Stimulated activated CD8-positive, alpha-beta memory T cell treated with anti-CD3 and anti-CD28 coated beads, Interleukin-4, amount 100 ng/mL, for 4 hours (primary cell): ENCODE measurements around the gene KHDC4.

Source experiments
- DNase-seq, 2 donors: peaks; one replicate each; pipeline ENCODE4 v3.0.0-alpha.2; 2020; ENCODE audit warnings: low read depth in 2 of 2, low spot score in 1 of 2

The KHDC4 gene

GRCh38 chr1:155934097-155934935, at the start of gene KHDC4:
Gene KHDC4 (minus strand): TSS chr1:155934413. CDS start chr1:155934373, 40 bp downstream.
- DNase-seq: peak; percentile 81 to 88

- no peak for DNase-seq
Measured at GRCh38 chr1:155983191-155984024, 49.2 kb upstream of the KHDC4 start.

- no peak for DNase-seq
Measured at GRCh38 chr1:155982106-155982505, 47.9 kb upstream of the KHDC4 start.

GRCh38 chr1:155981266-155982088, 47.3 kb upstream of the KHDC4 start:
- no peak for DNase-seq

- no peak for DNase-seq
Measured at GRCh38 chr1:155979597-155980343, 45.6 kb upstream of the KHDC4 start.

GRCh38 chr1:155978973-155979429, 44.8 kb upstream of the KHDC4 start:
- no peak for DNase-seq

GRCh38 chr1:155978325-155978972, 44.2 kb upstream of the KHDC4 start, which contains the start of gene ARHGEF2:
Gene ARHGEF2 (minus strand): TSS chr1:155978547. CDS start chr1:155978427, 120 bp downstream.
- peak; percentile 61 to 82 for DNase-seq

- peak; percentile 60 to 71 for DNase-seq
Measured at GRCh38 chr1:155977690-155978324, 43.6 kb upstream of the KHDC4 start.

GRCh38 chr1:155976913-155977689, 42.9 kb upstream of the KHDC4 start:
- DNase-seq: no peak

- DNase-seq: peak; percentile 36 to 59
Measured at GRCh38 chr1:155976062-155976912, 42.1 kb upstream of the KHDC4 start.

GRCh38 chr1:155975375-155976061, 41.3 kb upstream of the KHDC4 start:
- no peak for DNase-seq

- no peak for DNase-seq
Measured at GRCh38 chr1:155974208-155975115, 40.2 kb upstream of the KHDC4 start.

- no peak for DNase-seq
Measured at GRCh38 chr1:155973723-155974122, 39.5 kb upstream of the KHDC4 start.

GRCh38 chr1:155971910-155972809, 37.9 kb upstream of the KHDC4 start:
- no peak for DNase-seq
